Activated CD8-positive, alpha-beta T cell treated with anti-CD3 and anti-CD28 coated beads for 36 hours (primary cell): Measurements from ENCODE around the gene CKAP2L. TPM values are rescaled to one million over a fixed set of nuclear protein-coding genes. Genes with fewer than 3 reads are reported as not detected.
A peak's percentile ranks its signal among the peaks of the same experiment; 100 is the strongest.

Source experiments
- ATAC-seq: fragments of 200-7000 bp; cut with Tn5 transposase; one replicate; pipeline ENCODE4 v1.10.0; 2021; ENCODE audit warnings: mild to moderate bottlenecking, moderate library complexity
- CTCF ChIA-PET: fragments of 350-600 bp; sonication (Branson Sonifier 250); formaldehyde crosslinking; loops from one replicate; lab custom pipeline; 2021; ENCODE audit warnings: antibody characterized with exemption; lab: Charles Lee
- POLR2A ChIA-PET: fragments of 350-600 bp; sonication (Branson Sonifier 250); formaldehyde crosslinking; loops from one replicate; lab custom pipeline; 2021; ENCODE audit warnings: antibody characterized with exemption; lab: Charles Lee
- DNase-seq: peaks from one replicate; pipeline ENCODE4 v3.0.0-alpha.2; 2020
- H3K27ac Mint-ChIP-seq: one replicate; pipeline ENCODE4 v1.8.0; 2021; ENCODE audit warnings: mild to moderate bottlenecking, mixed read lengths
- H3K27me3 Mint-ChIP-seq: one replicate; pipeline ENCODE4 v1.8.0; 2021; ENCODE audit warnings: mixed read lengths
- H3K36me3 Mint-ChIP-seq: one replicate; pipeline ENCODE4 v1.8.0; 2021; ENCODE audit warnings: low read depth, mixed read lengths
- H3K4me1 Mint-ChIP-seq: one replicate; pipeline ENCODE4 v1.8.0; 2021; ENCODE audit warnings: low read depth, mixed read lengths
- H3K4me3 Mint-ChIP-seq: one replicate; pipeline ENCODE4 v1.8.0; 2021; ENCODE audit warnings: mild to moderate bottlenecking, moderate library complexity, mixed read lengths
- H3K9me3 Mint-ChIP-seq: one replicate; pipeline ENCODE4 v1.8.0; 2021; ENCODE audit warnings: mixed read lengths
- intact Hi-C: fragments of 100-400 bp; cut with micrococcal nuclease; formaldehyde crosslinking; loops from one replicate; pipeline ENCODE4 v1.10.0; 2022
- total RNA-seq, 2 experiments: library from RNA; stranded (reverse); gene quantifications; one replicate each; pipeline ENCODE4 v1.2.3, GENCODE V29; 2021
- TF ChIP-seq, protein P1 (sequence below): fragments of 200-600 bp; IDR thresholded peaks from one replicate; pipeline ENCODE4 v1.8.0; 2022; ENCODE audit warnings: antibody characterized with exemption, mild to moderate bottlenecking

The CKAP2L gene
- total RNA-seq, 2 experiments from 2014 or later, result 24.5 to 30.5 TPM

DNA sequence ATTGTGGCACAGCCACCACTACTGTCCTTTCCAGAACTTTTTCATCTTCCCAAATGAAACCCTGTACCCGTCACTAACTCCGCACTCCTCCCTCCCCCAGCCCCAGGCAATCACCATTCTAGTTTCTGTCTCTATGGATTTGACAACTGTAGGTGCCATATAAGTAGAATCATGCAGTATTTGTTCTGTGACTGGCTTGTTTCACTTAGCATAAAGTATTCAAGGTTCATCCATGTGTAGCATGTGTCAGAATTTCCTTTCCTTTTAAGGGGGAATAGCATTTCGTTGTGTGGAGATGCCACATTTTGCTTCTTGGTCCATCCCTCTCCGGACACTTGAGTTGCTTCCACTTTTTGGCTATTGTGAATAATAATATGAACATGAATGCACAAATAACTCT lies 842 bp upstream of the CKAP2L start:
- intact Hi-C loops, result no loop called here
- CTCF ChIA-PET, result interaction anchor here (1.0 kb wide), 1 partner anchor 120 kb away, joined by 4 read pairs; no protein-coding TSS in a partner anchor

DNA sequence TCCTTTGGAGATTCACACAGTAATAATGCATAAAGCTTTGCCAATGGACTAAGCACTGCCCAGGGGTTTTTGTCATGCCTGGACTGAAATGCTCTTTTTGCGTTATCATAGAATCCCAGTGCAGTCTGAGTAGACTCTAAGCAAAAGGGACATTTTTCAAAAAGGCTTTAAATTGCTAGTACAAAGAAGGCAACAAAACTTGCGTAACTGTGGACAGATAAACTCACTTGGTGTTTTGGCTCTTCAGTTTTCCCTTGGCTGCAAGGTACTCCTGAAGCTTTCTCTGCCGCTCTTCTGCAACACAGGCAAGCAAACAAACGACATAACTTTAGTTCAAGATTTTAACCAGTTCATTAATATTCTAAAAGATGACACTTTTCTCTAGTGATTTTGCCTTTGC lies 2.1 kb downstream of the CKAP2L start:
- POLR2A ChIA-PET, result interaction anchor here (0.6 to 1.4 kb wide), 3 partner anchors 9 to 18 kb away, joined by 3 to 9 read pairs (median 3); no protein-coding TSS in a partner anchor
- no peak for ATAC-seq
- TF ChIP-seq, protein P1, sequence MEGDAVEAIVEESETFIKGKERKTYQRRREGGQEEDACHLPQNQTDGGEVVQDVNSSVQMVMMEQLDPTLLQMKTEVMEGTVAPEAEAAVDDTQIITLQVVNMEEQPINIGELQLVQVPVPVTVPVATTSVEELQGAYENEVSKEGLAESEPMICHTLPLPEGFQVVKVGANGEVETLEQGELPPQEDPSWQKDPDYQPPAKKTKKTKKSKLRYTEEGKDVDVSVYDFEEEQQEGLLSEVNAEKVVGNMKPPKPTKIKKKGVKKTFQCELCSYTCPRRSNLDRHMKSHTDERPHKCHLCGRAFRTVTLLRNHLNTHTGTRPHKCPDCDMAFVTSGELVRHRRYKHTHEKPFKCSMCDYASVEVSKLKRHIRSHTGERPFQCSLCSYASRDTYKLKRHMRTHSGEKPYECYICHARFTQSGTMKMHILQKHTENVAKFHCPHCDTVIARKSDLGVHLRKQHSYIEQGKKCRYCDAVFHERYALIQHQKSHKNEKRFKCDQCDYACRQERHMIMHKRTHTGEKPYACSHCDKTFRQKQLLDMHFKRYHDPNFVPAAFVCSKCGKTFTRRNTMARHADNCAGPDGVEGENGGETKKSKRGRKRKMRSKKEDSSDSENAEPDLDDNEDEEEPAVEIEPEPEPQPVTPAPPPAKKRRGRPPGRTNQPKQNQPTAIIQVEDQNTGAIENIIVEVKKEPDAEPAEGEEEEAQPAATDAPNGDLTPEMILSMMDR, result no peak
- DNase-seq, result no peak
- peaks cover 15% of the 10 kb centered on the region for H3K4me1 Mint-ChIP-seq
- no peaks in the 10 kb centered on the region for H3K9me3 Mint-ChIP-seq
- no peaks in the 10 kb centered on the region for H3K27me3 Mint-ChIP-seq
- CTCF ChIA-PET, result interaction anchor here (1.2 to 2.5 kb wide), 6 partner anchors 13 to 179 kb away, joined by 3 to 15 read pairs (median 8); no protein-coding TSS in a partner anchor
- H3K4me3 Mint-ChIP-seq, result no peak overlapping the region
- H3K36me3 Mint-ChIP-seq, result peaks cover 19% of the 10 kb centered on the region
- no peak overlapping the region for H3K27ac Mint-ChIP-seq
- intact Hi-C loops, result no loop called here

More for the DNA sequence above, 842 bp upstream of the CKAP2L start:
- H3K9me3 Mint-ChIP-seq, result no peaks in the 10 kb centered on the region
- H3K27me3 Mint-ChIP-seq, result no peaks in the 10 kb centered on the region
- peak overlapping the region; percentile 95 for H3K27ac Mint-ChIP-seq
- peaks cover 9% of the 10 kb centered on the region for H3K36me3 Mint-ChIP-seq
- TF ChIP-seq, protein P1, result no peak
- no peak for ATAC-seq
- H3K4me1 Mint-ChIP-seq, result peaks cover 19% of the 10 kb centered on the region
- POLR2A ChIA-PET, result no interaction called here
- no peak for DNase-seq
- H3K4me3 Mint-ChIP-seq, result peak overlapping the region; percentile 97

DNA sequence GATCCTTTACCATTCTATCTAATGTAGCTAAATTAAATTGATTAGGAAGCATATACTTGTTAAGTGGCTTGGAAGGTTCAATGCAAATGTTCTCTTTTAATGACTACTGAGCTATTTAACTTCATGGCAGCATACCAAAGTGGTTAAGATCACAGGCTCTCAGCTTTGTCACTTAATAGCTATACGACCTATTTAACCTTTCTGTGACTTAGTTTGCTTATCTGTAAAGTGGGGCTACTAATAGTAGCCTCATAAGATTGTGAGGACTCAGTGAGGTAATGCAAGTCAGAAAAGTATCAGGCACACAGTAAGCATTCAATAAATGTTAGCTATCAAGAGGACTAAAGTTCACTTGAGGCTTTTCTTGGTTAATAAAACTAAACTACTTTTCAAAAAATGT lies 4.3 kb downstream of the CKAP2L start:
- no peak for DNase-seq
- ChIA-PET POLR2A (no interaction called here), CTCF (interaction anchor here (0.7 to 2.6 kb wide), 2 partner anchors 10 to 126 kb away, joined by 3 to 12 read pairs; no protein-coding TSS in a partner anchor)
- no peak for ATAC-seq
- no peaks in the 10 kb centered on the region for H3K9me3 Mint-ChIP-seq
- no peaks in the 10 kb centered on the region for H3K27me3 Mint-ChIP-seq
- TF ChIP-seq, protein P1, result no peak
- intact Hi-C loops, result no loop called here
- peaks cover 37% of the 10 kb centered on the region for H3K36me3 Mint-ChIP-seq
- no peak overlapping the region for H3K27ac Mint-ChIP-seq
- H3K4me3 Mint-ChIP-seq, result no peak overlapping the region
- H3K4me1 Mint-ChIP-seq, result peaks cover 10% of the 10 kb centered on the region

- Mint-ChIP-seq H3K9me3 (no peaks in the 10 kb centered on the region), H3K36me3 (peaks cover 50% of the 10 kb centered on the region)
- CTCF ChIA-PET, result interaction anchor here (2.6 kb wide), 1 partner anchor 9 kb away, joined by 12 read pairs; no protein-coding TSS in a partner anchor
These were observed 5.7 kb downstream of the CKAP2L start for GRCh38 chr2:112758711-112759110.

DNA sequence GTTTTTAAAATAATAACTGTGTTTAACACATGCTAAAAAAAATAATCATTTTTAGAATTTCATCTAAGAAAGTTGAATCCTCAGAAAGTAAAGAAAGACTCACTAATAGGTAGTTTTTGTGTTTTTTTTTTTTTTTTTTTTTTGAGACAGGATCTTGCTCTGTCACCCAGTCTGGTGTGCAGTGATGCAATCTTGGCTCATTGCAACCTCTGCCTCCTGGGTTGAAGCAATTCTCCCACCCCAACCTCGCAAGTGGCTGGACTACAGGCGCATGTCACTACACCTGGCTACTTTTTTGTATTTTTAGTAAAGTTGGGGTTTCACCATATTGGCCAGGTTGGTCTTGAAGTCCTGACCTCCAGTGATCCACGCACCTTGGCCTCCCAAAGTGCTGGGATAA lies 7.1 kb downstream of the CKAP2L start:
- H3K36me3 Mint-ChIP-seq, result peaks cover 51% of the 10 kb centered on the region
- peaks cover 4% of the 10 kb centered on the region for H3K4me1 Mint-ChIP-seq
- ChIA-PET CTCF (no interaction called here), POLR2A (no interaction called here)
- no peak overlapping the region for H3K4me3 Mint-ChIP-seq
- ATAC-seq (no peak), DNase-seq (no peak)
- TF ChIP-seq, protein P1, result no peak
- H3K27me3 Mint-ChIP-seq, result no peaks in the 10 kb centered on the region
- no peaks in the 10 kb centered on the region for H3K9me3 Mint-ChIP-seq
- no peak overlapping the region for H3K27ac Mint-ChIP-seq
- intact Hi-C loops, result no loop called here

More at GRCh38 chr2:112758711-112759110, 5.7 kb downstream of the CKAP2L start:
- no peak for ATAC-seq
- H3K27me3 Mint-ChIP-seq, result no peaks in the 10 kb centered on the region
- peaks cover 7% of the 10 kb centered on the region for H3K4me1 Mint-ChIP-seq
- no peak overlapping the region for H3K27ac Mint-ChIP-seq
- intact Hi-C loops, result no loop called here
- POLR2A ChIA-PET, result no interaction called here
- no peak overlapping the region for H3K4me3 Mint-ChIP-seq
- DNase-seq, result no peak
- TF ChIP-seq, protein P1, result no peak
